Activated CD4-positive, alpha-beta T cell treated with anti-CD3 and anti-CD28 coated beads, Interleukin-2, Interleukin-6, amounts not matched to agents 100 ng/mL and 50 ng/mL, durations not matched to agents 16 hours and 8 hours (primary cell): ENCODE results near the gene SLC8A3.
A peak's percentile ranks its signal among the peaks of the same experiment; 100 is the strongest.

Experiments
- DNase-seq: peaks from one replicate; pipeline ENCODE4 v3.0.0-alpha.2; 2020

SLC8A3 gene

GRCh38 chr14:70113211-70113610 is 75.5 kb downstream of the SLC8A3 start:
- no peak for DNase-seq

- DNase-seq = no peak
Measured at GRCh38 chr14:70108419-70108818, 80.3 kb downstream of the SLC8A3 start.

GRCh38 chr14:70107309-70107708 is 81.4 kb downstream of the SLC8A3 start:
- DNase-seq = no peak

DNA sequence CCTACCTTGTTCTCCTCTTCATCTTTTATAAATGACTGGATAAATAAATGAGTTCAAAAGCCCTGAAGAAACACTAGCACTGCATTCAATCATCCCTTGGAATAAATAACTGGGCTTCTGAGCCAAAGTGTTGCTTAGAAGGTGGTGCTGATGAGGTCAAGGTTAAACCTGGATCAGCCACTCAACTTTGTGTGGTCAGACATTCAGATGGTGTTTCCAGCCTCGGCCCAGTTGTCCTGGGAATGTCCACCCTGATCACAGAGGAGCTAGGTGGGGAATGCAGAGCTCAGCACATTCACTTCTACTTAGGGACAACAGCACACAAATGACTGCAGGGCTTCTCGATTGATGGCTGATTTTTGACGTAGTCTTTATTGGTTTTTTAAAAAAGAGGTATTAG is 88.7 kb downstream of the SLC8A3 start:
- no peak for DNase-seq

DNA sequence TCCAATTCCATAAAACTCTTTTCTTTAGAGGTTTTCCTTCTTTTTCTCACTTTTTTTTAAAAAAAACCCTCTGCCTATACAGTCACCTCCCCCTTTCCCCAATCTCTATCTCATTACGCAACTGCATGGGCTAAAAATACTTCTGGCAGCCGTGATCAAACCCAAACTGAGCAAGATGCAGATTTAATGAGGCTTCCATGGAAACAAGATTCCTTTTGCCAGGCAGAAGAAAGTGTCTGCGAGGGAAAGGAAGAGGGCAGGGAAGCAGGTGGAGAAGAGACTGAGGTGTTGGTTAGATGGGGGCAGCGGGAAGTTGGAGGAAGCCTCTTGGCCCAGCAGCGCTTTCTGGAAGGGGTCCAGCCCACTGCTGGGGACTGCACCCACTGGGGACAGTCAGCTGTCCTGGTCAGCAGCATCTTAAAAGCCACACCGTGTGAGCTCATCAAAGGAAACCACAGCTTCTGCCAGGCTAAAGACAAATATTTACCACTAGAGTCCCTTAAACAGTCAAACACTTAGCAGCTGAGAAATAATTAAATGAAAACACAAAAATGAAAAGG is 90.4 kb downstream of the SLC8A3 start:
- DNase-seq = no peak

DNA sequence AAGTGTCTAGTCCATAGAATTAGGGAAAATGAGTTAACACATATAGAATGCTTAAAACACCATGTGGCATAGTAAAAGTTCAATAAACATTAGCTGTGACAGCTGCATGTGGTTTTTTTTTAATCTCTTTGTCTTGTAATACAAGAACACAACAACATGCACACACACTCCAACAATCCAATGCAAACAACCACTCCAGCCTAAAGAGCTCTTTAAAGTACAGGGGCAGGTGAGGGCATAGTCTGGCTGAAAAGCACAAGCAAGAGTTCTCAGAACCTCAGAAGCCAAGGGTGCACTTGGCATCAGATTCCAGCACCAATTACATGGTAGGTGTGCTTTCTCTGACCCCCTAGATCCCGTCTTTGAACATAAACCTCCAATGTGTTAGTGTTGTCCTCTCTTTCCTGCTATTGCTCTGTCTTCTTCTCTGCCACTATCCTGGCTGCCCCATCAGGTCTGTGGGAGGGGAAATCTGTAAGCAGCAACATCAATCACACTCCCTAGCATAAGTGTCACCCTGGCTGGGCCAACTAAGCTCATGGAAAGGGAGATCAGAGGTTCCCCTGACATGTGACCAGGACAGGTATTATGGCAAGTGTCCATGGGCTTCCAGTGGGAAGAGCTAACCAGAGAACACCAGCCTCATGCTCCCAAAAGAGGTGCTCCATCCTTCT is 91.0 kb downstream of the SLC8A3 start:
- DNase-seq = no peak

DNA sequence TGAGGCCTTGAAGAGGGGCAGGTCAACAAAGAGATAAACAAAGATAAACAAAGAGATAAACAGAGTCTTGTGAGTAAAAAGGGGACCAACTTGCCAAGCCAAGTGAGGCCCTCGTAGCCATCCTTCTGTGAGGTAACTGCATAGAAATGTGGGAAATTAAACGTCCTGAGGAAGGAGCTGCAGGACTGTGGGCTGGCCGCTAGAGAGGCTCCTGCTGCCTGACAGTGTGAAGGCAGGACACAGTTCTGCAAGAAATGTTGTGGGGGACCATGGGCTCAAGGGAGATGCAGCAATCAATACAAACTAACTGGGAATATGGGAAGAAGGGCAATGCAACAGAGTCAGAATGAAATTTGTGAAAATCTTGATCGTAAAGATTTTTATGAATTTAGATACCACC is 91.9 kb downstream of the SLC8A3 start:
- DNase-seq = no peak

DNA sequence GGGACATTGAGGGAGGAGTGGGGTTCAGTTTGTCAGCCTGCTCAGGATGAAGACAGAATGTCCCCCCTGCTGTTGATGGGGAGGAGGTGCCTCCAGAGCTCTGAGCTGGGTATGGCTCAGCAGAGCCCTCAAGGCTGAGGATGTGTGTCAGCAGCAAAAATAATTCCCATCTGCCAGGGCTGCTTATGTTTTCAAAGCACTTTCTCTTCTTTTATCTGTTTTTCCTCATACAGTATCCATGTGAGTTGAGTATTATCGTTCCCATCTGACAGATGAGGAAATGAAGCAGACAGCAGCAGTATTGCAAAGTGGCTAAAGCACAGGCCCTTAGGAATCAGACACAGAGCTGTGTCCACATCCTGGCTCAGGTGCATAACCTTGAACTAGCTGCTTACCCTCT is 94.1 kb downstream of the SLC8A3 start:
- no peak for DNase-seq

DNA sequence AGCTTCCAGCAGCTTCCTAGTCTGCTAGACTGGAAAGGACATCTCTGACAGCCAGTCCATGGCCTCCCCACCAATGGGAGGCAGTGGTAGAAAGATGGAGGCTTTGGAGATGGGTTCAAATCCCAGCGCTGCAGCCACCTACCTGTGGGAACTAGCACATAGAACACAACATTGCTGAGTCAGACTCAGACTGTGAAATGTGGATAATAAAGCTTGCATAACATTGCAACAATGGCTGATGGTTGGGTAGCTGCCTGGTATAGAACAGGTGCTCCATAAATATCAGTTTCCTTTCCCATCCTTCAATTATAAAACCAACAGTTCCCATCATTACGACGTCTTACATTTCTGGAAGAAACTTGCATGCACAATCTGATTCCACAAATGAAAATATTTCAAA is 94.6 kb downstream of the SLC8A3 start:
- DNase-seq = no peak

DNA sequence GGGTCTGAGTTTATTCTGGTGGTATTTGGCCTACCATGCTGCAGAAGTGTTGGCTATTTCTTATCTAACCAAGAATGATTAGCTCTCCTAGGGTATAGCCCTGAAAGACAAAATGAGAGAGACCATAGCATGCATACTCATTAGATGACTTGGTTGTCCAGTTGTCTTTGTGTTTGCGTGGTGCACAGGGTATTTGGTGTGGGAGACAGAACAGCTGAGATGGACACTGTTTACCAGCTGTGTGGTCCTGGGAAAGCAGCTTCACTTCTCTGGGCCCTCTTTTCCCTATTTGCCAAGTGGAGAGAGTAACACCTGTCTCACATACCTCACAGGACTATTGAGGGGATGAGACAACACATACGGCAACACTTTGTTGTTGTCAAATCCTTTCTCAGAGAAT is 95.6 kb downstream of the SLC8A3 start:
- no peak for DNase-seq

DNA sequence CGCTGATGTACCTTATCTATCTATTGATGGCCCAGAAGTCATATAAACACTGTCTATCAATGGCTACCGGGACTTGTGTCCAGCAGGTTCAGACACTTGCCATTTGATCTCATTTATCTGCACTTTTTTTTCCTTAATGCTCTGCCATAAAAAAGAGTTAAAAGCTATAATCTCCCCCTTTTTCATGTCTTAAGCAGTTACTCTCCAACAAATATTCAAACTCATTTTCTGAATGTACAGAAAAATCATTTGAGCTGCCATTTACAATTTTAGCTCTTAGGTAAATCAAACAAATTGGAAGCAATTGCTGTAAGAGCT is 101.4 kb downstream of the SLC8A3 start:
- DNase-seq = no peak

DNA sequence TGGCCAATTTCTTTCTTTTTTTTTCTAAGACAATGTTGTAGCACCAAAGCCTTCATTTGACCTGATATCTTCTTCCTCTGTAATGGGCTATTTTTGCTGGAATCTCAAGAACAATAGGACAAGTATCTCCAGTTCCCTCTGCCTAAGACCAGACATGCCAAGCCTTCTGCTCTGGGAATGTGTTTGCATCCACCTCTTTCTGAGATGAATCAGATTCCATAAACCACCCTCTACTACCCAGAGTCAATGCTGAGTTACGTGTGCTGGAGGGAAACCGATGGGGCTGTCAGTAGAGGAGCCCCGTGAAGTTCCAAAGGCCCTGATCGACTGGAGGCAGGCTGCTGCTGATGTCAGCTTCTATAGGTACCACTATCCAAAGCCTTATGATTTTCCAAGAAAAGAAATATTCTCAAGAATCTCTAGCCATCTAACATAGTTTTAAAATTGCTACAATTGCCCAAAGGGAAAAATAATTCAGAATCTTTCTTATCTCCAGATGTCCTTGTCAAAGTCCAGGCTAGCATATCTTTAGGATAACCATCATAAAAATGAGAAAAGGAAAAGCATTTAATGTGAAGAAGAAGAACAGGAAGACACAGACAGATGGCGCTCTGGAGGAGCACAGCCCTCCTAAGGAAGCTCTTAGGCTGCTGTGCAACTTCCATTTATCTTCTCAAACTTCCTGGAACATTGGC is 101.9 kb downstream of the SLC8A3 start:
- DNase-seq = peak; percentile 3

DNA sequence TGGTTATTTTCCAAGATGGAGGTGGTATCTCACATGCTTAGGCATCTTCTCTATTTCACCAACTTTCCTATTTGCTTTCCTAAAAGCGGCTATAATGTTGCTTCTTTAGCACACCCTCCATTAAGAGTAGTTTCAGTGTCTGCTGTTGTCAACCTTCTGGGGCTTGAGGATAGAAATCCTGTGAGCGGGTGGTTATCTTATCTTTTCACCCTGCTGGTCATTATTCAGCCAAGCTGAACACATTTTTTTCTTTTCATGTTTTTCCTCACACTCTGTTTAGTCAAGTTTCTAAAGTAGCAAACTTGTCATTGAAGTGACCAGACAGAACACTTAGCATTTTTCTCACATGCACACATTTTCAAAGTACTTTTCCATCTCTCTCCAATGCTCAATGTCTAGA is 104.5 kb downstream of the SLC8A3 start:
- DNase-seq = no peak

DNA sequence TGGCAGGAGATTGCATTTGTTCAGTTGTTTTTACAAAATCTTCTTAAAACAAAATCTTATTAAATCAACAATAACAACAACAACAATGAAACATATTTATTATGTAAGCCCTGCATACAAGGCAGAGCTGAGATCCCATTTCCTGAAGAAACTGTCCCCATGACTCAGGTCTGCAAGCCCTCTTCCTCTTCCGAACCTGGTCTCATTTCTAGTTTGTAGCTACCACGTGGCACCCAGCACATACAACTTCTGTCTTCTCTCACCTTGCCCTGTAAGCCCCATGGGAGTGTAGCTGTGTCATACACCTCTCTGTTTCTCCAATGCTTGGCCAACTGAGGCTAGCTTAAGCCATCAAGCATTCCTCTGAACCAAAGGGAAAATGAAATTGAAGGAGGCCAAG is 106.4 kb downstream of the SLC8A3 start:
- no peak for DNase-seq

GRCh38 chr14:70080076-70080475 is 108.7 kb downstream of the SLC8A3 start:
- DNase-seq = no peak

GRCh38 chr14:70078329-70078728 is 110.4 kb downstream of the SLC8A3 start:
- no peak for DNase-seq

GRCh38 chr14:70077720-70078119 is 111.0 kb downstream of the SLC8A3 start:
- DNase-seq = no peak

DNA sequence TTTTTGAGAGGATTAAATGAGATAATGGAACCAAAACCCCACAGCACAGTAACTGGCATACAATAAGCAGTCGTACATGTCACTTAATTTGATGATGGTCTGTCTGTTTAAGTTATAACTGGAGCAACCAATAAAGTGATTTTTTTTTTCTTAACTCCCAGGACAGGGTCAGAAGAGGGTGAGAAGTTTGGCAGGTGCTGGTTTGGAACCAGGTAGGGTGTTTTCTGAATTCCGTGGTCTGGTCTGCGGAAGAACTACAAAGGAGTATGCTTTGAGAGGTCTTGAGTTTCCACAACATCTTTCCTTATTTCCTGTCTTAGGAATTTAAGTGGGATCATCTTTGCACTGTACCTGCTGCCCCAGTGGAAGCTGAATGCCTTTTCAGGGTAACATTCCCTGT is 111.7 kb downstream of the SLC8A3 start:
- no peak for DNase-seq

- peak; percentile 78 for DNase-seq
Measured at GRCh38 chr14:70073924-70074566, 114.7 kb downstream of the SLC8A3 start.

DNA sequence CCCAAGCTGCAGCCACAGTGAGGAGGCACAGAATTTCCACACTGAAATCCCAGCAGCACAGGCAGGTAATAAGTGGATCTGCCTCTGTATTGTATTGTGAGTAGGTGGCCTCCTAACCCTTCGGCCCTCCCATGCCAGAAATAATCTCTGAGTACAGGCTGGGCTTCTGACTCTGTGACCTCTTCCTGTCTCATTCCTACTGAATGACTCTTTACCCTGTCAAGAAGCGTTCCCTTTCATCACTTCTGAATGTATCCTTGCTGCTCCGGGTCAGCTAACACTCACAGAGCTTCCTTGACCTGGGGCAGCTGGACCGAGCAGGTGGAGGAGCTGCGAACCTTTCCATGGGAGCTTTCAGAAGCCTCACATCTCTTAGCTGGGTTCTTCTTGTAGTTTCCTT is 119.6 kb downstream of the SLC8A3 start:
- no peak for DNase-seq

DNA sequence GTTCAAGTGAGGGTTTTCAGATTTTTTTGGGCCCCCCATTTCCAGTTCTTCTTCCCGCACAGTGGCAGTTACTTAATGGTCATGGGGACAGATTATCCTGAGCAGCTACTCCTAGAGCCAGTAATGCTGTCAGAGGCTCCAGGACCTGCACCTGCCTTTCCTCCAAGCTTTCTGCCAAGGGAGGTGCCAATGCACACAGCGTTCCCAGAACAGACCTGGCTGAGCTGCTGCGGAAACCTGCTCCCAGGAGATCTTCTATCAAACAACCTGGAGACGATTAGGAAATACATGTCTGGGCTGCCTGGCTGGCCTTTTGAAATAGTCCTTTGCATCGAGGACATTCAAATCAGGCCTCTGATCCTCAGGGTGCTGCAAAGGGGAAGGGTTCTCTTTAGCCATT is 120.9 kb downstream of the SLC8A3 start:
- no peak for DNase-seq

DNA sequence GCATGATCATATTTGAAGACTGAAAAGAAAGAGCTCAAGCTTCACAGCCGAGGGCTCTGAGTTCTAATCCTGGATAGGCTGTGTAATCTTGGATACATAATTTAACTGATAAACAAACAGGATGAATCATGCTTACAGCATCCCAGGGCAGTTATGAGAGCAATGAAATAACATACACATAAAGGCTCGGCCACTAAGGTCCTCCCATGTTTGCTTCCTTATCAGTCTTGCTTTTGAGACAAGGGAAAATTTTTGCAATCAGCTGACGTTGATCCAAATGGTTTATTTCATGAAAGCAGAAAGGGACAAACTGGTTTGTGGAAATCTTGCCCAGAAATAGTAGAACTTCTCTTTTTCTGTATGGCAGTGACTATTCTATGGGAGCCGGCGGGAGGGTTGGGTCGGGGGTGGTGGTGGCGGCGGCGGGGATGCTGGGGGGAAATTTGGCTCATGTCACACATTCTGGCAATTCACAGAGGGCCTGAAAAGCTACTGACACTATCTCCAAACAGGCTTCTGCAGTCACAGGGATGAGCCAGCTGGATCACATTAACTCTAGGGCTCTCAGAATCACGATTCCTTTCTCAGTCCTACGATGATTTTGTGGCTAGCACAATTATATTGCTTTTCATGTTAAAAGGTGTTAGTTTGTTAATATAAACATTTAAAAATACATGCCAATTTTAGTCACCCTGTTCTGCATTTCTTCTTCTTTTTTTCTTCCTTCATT is 124.5 kb downstream of the SLC8A3 start:
- no peak for DNase-seq

GRCh38 chr14:70061108-70061507 is 127.6 kb downstream of the SLC8A3 start:
- no peak for DNase-seq

DNA sequence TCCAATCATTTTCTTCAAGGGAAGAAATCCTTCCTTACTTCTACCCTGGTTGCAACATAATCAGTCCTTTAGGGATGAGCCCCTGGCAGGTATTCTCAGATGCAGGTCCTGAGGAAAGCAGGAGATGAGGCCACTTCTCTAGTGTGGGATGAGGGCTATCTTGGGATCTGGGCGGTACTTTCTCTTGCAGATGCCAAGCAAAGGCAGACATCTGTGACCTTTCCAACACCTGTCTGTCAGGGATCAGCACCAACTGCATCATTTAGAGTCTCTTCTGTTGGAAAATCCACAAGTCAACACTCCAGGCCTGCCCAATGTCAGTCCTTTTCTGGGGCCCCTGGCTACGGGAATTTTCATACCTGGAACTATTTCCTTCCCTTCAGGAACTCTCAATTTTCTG is 129.2 kb downstream of the SLC8A3 start:
- no peak for DNase-seq
